ENCODE results near the gene SYPL1. TPM values are rescaled to one million over a fixed set of nuclear protein-coding genes. Genes with fewer than 3 reads are reported as not detected.

The SYPL1 gene
- total and polyA plus RNA-seq, 9 of the 15 experiments (the other 6 are each of a cell fraction or from before 2014, with no cell fraction given): 23.8 to 214 (median 70.2) TPM

- Histone ChIP-seq H3K4me2 (ENCODE audit: insufficient read depth, low read length) (no peak overlapping the region), H2AFZ (ENCODE audit: low read depth, low read length) (no peak overlapping the region), H4K20me1 (replicated peaks; ENCODE audit: control insufficient read depth, insufficient read depth, low read length) (peaks cover 12% of the 10 kb centered on the region; the same call in 1 of the 2 replicates), H3K9me3 (replicated peaks; ENCODE audit: control insufficient read depth, insufficient read depth, low read depth, low read length) (no peaks in the 10 kb centered on the region), H3K9ac (ENCODE audit: insufficient read depth in 1 of 2, low read depth in 2 of 2, low read length in 2 of 2) (no peak overlapping the region), H3K36me3 (ENCODE audit: control insufficient read depth, insufficient read depth, low read length) (no peaks in the 10 kb centered on the region), H3K4me1 (replicated peaks in 1 of 2; ENCODE audit: control insufficient read depth in 2 of 2, insufficient read depth in 2 of 2, low read length in 2 of 2) (peaks cover 0 to 12% of the 10 kb centered on the region in 2 experiments; a peak in 3 of 5 replicates), H3K9me1 (ENCODE audit: control insufficient read depth, insufficient read depth, low read length) (no peaks in the 10 kb centered on the region), H3K4me3 (no peak overlapping the region), H3K79me2 (ENCODE audit: control insufficient read depth, insufficient read depth, low read length) (no peaks in the 10 kb centered on the region), H3K27me3 (ENCODE audit: control insufficient read depth in 2 of 2, insufficient read depth in 2 of 2, low read length in 2 of 2) (peaks cover 39 to 56% of the 10 kb centered on the region in 2 experiments), H3K27ac (ENCODE audit: extremely low read depth, low read depth, low read length) (no peak overlapping the region)
- TF ChIP-seq ZBTB11 (CRISPR knock-in tag; IDR thresholded peaks at IDR 0.05): no peak
- CTCF ChIA-PET (ENCODE audit: low intra/inter-chr PET ratio): no interaction called here
- intact Hi-C loops (cut with micrococcal nuclease): no loop called here
- 0% methylated on average over 1 of the region's 1 CpG for WGBS (ENCODE audit: insufficient coverage, low coverage, missing lambda C conversion rate)
- no TSS peak for BruUV-seq (replicated peaks)
- ATAC-seq: no peak
- no peak for DNase-seq (ENCODE audit: extremely low read depth in 1 of 4, low spot score in 3 of 4)
- in situ Hi-C loops (cut with MboI): no loop called here
- FAIRE-seq: no peak
- POLR2A ChIA-PET: interaction anchor here (1.1 kb wide), 1 partner anchor 23 kb away, joined by 4 read pairs; no protein-coding TSS in a partner anchor
Measured at GRCh38 chr7:106045586-106045985, 66.5 kb downstream of the SYPL1 start.

Measured in K562 (cell line).